NCI-H146 treated with DMSO at 0.1 percent for 48 hours (cell line): ENCODE results near the gene SAMD8.
"Not testable (repeated sequence)": the region's sequence is repeated elsewhere in the genome, so short reads cannot be mapped to it uniquely, and the experiment has no call there.

ENCODE experiments used
- DNase-seq: peaks from one replicate; lab custom pipeline; 2025; ENCODE audit not compliant: unreplicated experiment; lab: John Stamatoyannopoulos, UW

The SAMD8 gene

DNA sequence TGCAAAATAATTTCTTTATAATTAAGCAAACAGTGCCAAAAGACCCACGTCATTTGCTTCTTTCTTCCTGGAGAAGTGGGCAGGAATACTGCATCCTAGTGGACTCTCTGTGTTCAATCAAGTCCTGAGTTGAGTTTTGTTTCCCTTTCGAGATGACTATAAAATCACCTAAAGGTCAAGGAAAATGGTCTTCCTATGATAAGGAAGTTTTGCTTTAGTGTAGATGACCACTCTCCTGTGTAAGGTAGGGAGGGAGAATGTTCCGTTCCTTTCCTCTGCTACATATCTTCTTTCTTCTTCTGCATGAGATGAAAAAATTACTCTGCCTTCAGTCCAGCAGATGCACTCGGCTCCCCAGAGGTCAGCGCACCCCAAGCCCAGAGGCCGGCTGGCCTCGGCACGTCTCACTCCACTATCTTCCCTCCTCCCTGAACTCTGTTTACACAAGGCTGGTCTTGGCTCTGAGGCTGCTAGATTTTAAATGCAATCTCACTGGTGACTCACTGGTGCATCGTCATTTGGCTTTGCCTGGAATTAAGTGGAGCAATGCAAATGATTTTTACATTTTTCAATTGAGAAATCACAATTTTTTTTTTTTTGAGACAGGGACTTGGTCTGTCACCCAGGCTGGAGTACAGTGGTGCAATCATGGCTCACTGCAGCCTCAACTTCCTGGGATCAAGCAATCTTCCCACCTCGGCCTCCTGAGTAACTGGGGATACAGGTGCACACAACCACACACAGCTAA is 80.5 kb downstream of the SAMD8 start:
- DNase-seq, result no peak

DNA sequence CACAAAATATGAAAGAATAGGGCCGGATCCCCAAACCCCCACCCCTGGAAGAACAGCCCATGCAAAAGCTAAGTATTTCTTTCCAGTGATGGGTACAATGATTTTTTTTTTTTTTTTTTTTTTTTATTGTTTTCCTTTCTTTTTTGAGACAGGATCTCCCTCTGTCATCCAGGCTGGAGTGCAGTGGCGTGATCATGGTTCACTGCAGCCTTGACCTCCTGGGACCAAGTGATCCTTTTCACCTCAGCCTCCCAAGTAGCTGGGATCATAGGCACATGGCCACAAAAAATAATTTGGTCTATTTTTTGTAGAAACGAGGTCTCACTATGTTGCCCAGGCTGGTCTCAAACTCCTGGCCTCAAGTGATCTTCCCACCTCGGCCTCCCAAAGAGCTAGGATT is 83.2 kb downstream of the SAMD8 start:
- DNase-seq, result not testable (repeated sequence)

DNA sequence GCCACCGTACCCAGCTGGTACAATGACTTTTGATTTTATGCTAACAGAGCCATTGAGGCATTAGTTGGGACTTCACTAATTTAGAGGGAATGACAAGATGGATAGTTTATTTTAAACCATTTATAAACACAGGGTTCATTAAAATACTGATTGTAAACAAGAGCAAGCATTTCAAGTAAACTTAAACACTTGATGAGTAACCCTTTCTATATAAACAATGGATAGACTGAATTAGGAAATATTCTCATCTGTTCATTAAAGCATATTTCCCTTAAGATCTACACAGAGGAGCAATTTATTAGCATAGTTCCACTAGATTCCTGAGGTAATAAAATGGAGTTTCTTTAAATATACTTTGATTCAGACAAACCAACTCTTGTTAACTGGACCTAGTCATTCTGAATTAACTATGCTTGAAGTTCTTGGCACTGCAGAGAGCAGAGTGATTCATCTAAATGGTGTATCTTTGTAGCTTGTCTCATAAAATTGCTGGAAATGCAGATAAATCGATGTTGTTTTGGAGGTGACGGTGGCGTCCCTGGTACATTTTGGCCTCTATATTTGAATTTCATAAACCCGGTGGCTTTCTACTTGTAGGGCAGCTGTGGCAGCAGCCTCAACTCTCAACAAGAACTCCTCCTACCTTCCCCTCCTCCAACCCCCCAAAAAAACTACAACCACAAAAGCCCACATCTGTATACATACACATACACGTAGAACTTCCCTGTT is 83.7 kb downstream of the SAMD8 start:
- no peak for DNase-seq

DNA sequence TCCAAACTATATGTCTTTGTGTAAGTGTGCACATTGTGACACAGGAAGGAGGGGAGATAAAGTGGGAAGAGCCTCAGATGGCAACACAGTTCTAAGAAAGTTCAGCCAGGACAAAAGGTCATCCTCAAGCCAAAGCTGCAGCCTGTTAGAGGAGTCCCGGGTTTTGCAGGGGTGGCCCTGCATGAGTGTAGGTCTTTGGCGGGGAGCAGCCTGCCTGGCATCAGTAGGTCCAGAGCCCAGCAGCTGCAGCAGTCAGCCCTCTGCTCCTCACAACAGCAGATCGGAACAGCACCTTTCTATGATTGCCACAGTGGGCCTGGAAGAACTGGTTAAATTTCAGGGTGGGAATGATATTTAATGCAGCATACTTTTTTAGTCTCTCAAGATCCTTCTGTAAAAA is 85.6 kb downstream of the SAMD8 start:
- DNase-seq, result no peak

DNA sequence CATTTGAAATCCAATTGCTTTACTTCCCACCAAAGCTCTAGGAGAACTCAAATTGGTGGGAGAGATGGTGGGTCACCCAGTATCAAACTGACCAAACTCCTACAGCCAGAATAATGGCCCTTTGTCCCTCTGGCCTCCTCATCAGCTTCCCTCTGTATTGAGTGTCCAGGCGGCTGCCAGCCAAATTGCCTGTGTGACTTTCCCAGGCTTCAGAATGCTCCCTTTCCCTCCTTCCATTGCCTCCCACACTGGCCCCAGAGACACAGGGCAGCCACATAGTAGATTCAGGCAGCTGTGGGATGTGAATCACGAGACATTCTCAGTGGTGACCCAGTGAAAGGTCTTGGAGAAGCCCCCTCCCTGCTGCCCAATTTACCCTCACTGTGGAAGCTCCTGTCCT is 86.5 kb downstream of the SAMD8 start:
- no peak for DNase-seq

DNA sequence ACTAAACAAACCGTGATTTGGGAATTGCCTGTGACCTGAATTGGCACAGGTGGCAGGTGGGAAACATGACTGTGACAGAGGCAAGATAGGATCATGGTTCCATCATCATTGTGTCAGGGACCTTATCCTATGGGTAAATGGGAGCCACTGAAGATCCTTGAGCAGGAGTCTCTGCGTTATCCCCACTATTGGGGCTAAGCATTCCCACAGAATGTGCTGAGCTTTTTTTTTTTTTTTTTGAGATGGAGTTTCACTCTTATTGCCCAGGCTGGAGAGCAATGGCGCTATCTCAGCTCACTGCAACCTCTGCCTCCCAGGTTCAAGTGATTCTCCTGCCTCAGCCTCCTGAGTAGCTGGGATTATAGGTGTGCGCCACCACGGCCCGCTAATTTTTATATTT is 88.5 kb downstream of the SAMD8 start:
- not testable (repeated sequence) for DNase-seq

DNA sequence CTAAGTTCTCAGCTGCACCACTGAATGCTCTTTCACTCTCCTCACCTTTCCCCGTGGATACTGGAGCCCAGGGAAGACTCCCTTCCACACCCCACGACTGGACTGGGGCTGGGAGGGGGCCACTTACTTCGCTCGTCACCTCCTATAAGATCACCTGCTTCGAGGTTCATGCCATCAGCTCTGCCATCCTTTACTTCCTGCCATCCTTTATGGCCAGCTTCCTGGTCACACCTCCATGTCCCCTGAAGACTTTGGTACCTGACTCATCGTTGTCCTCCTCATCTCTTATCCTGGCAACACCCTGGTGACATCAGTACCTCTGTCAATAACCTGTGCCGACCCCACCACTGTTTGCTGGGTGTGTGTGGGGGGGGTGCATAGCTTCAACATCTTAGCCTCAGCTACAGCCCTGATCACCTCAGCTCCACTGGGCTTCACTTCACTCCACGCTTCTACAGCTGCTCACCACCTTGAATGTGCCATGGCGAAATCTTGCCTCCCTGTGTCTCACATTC is 90.4 kb downstream of the SAMD8 start:
- DNase-seq, result no peak

DNA sequence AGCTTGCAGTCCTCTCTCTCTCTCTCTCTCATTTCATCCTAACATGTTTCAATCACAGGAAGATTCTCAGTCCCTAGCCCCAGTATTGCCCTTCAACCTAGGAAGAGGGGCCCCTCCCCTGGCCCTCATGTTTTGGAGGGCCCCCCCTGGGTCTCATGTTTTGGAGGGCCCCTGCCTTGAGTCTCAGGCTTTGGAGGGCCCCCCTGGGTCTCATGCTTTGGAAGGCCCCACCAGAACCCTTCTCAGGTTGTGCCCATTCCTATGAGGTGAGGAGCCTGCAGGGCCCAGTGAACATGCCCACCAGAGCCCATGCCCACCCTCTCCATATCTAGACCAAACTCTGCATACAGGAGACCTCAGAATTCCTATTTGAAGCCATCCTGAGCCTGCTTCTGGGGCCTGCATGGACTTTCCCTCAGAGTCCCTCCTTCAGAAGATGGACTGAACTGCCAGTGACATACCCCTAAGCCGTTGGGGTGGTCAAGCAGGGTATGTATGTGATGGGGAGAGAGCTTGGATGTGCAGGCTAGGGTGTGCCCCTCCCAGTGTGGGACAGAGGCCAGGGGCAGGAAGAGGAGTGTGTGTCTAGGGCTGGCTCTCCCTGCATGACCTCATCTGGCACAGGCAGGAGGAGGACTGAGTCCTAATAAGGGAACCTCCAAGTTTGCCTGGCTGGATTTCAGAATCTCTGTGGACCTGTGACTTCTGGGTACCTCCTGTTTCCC is 91.0 kb downstream of the SAMD8 start:
- DNase-seq, result no peak

DNA sequence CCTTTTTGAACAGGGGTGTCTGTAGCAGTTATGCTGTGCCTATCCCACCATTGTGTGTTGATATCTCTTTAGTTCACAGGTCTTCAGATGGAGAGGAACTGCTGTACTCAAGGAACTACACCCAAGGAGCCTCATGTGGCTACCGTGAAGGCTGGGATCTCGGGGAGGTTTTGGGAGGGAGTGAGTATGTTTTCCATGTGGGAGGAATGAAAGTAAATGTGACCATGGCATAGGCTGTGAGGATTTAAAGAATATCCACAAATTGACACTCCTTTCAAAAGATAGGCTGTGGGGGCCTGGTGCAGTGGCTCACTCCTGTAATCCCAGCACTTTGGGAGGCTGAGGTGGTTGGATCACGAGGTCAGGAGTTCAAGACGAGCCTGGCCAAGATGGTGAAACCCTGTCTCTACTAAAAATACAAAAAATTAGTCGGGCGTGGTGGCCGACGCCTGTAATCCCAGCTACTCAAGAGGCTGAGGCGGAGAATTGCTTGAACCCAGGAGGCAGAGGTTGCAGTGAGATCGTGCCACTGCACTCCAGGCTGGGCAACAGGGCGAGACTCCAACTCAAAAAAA is 91.7 kb downstream of the SAMD8 start:
- not testable (repeated sequence) for DNase-seq

DNA sequence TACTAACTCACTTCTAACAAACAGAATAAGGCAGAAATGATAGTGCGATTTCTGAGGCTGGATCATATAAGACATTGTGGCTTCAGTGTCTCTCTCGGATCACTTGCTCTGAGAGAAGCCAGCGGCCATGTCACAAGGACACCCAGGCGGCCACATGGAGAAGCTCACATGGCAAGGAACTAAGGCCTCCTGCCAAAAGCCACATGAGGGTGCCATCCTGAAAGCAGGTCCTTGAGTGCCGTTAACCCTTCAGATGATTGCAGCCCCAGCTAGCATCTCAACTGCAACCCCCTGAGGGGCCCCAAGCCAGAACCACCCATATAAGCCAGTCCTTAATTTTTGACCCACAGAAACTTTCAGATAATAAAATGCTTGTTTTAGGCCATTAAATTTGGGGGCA is 92.3 kb downstream of the SAMD8 start:
- no peak for DNase-seq

DNA sequence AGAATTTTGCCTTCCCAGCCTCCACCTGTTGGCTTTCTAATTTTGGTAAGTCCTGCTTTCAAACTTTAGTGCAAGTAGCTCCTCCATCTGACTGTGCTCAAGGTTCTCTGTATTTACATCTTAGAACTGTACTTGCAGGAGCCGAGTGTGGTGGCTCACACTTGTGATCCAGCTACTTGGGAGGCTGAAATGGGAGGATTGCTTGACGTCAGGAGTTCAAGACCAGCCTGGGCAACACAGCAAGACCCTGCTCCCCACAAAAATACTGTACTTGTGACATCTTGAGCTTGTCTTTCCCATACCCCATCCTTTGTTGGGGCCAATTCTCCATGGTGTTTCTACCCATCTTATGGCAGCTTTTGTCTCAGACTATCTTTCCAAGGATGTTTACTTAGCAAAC is 94.5 kb downstream of the SAMD8 start:
- no peak for DNase-seq

DNA sequence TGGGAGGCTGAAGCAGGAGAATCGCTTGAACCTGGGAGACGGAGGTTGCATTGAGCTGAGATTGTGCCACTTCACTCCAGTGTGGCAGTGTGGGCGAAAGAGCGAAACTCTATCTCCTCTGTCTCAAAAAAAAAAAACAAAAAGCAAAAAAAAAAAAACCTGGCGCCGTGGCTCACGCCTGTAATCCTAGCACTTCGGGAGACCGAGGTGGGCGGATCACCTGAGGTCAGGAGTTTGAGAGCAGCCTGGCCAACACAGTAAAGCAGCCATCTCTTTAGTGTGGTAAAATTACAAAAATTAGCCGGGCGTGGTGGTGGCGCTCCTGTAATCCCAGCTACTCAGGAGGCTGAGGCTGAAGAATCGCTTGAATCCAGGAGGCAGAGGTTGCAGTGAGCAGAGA is 95.2 kb downstream of the SAMD8 start:
- not testable (repeated sequence) for DNase-seq

DNA sequence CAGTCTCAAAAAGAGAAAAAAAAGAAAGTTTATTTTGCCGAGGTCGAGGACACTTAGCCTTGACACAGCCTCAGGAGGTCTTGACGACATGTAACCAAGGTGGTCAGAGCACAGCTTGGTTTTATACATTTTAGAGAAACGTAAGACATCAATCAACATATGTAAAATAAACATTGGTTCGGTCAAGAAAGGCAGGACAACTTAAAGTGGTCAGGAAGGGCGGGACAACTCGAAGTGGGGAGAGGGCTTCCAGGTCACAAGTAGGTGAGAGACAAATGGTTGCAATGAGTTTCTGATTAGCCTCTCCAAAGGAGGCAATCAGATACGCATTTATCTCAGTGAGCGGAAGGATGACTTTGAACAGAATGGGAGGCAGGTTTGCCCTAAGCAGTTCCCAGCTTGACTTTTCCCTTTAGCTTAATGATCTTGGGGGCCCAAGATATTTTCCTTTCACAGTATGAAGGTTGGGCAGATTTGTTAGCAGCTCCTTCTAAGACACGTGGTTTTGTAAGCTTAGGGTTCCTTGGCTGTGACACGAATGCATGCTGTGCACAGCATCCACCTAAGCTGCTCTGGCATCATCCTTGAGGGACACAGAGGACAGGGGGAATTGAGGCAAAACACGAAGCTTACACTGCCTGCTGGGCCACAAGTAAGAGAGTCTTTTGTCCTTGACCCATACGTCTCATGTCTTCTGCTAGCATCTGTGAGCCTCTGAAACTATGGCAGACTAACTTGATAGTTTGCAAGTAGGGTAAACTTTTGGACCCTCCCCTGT is 95.8 kb downstream of the SAMD8 start:
- DNase-seq, result no peak

DNA sequence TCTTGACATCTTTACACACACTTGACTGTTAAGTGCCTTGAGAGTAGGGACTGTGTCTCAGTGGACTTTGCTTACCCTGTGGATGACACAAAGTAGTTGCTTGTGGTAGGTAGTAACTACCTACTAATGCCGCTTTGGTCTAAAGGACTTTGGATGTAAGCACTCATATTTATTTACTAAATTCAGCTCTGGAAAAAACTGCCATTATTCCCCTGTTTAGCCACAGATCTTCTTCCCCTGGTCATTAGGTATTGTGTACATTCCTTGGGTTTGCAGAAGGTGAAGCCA is 96.3 kb downstream of the SAMD8 start:
- DNase-seq, result no peak

DNA sequence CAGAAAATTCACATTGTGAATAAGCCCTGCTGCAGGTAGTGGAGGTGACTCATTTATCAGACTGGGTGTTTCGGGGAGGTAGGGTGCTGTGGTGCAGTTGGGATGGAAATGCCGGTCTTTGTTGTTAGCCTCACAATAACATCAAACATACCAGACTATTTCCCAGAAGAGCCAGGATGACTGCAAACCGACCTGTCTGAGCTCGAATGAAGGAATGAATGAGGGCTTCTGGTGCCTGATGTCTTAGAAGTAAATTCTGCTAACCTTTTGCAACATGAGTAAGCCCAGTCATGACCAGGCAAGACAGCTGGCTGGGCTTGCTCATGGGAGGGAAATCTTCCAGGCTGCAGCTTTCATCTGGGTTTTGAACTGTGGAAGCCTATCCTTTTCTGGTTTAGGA is 96.7 kb downstream of the SAMD8 start:
- DNase-seq, result no peak

DNA sequence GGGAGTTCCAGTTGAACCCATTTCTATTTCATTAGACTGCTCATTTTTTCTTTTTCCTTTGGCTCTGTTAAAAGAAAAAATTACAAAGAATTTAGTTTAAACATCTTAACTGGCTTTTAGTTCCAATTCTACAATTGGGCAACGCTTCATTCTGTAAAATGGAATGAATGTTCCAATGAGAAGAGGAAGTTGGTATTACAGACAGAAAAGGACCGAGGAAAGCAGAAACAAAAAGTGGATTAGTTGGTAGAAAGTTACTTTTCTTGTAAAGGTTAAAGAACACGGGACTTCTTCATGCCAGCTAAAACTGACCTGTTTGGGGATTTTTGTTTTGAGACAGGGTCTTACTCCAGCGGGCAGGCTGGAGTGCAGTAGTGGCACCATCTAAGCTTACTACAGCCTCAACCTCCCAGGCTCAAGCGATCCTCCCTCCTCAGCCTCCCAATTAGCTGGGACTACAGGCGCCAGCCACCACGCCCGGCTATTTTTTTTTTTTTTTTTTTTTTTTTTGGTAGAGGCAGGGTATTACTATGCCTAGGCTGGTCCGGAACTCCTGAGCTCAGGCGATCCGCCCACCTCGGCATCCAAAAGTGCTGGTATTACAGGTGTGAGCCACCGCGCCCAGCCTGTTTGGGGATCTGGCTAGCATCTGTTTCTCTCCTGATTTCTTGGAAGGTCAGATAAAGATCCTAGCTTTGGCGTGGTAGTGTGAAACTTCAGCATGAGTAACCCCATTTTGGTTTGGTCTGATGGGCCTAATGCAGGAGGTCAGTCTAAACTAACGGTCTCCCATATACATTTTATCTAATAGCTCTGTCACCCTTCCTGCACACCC is 97.8 kb downstream of the SAMD8 start:
- no peak for DNase-seq

DNA sequence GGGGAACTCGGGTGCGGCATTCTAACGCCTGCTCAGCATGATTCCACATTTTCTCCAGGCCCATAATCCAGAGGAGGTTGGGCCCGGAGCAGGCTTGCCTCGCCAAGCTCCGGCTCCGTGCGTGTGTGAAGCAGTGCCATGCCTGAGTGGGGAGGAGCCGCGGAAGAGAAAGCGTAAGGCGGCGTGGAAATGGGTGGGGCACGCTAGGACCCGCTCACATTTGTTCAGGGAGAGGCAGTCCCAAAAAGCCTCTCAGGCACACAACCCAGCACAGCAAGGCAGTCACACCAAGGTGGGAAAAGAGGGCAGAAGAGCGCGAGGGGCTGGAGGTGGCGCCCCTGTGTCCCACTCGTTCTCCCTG is 98.4 kb downstream of the SAMD8 start:
- DNase-seq, result peak; percentile 63

DNA sequence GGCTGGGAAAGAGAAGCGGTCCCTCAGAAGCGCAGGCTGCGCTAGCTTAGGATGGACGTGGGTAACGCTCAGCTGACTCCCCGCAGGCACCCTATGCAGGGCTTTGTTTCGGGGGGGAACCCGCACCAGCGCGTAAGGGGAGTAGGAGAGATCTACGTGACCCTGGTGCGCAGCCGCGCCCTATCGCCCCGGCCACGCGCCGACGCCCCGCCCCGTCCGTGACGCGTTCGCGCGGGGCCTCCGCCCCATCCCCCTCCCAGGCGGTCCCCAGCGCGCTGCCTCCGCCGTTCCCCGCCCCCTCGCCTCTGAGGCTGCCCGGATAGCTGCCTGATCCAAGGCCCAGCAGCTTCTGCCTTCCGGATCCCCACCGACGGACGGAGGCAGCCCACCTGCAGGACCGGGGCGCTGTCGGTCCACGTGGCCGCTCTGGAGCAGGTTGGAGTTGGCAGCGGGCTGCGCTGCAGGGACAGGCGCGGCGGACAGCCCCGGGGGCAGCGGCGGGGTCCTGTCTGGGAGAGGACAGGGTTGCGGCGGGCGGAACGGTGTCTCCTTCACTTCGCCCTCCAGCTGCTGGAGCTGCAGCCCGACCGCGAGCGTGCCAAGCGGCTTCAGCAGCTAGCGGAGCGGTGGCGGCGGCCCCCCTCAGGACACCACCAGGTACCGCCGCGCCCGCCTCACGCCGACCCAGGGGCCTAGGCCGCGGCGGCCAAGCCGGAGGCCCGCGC is 99.0 kb downstream of the SAMD8 start, which contains the start of gene VDAC2:
Gene VDAC2, plus strand, starts transcription at position 515 of the 725 bp plus-strand sequence. CDS start 363 bp downstream, outside the sequence.
- DNase-seq, result peak; percentile 63

DNA sequence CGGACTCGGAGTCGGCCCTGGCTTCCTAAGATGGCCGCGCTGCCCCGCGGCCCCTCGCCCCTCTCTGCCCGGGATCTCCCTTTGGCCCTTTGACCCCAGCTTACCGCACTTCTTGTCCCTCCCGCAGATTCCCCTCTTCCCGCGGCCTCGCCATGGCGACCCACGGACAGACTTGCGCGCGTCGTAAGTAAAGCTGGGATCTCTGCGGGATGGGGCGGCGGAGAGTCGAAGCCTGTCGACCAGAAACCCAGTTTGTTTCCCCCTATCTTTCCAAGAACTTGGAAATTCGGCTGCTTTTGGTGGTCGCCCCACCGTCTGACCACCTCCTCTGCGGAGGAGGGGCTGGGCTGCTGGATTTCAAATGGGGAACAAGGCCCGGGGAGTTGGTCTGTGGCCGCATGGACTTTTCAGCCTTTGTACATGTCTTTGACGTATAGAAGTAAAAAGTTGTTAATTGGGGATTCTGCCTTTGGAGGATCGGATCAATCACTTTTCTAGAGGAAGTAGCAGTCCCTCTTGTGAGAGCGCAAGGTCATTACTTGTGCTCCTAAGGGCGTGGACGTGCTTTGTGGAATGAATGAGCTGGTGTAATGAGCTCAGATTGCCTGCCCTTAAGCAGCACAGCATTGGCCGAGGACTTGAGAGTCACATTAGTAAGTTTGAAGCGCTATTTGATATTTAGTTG is 99.7 kb downstream of the SAMD8 start:
- no peak for DNase-seq
